IPS DF 19.7 (cell line): ENCODE data around the gene DAB2IP.

Experiments used
- DNase-seq: peaks from one replicate; pipeline ENCODE4 v3.0.0-alpha.2; 2013; ENCODE audit warnings: low read depth, low spot score

The DAB2IP gene

GRCh38 chr9:121701736-121702261 lies 50.4 kb downstream of the DAB2IP start:
- no peak for DNase-seq

GRCh38 chr9:121703014-121703734 lies 51.7 kb downstream of the DAB2IP start:
- no peak for DNase-seq

DNA sequence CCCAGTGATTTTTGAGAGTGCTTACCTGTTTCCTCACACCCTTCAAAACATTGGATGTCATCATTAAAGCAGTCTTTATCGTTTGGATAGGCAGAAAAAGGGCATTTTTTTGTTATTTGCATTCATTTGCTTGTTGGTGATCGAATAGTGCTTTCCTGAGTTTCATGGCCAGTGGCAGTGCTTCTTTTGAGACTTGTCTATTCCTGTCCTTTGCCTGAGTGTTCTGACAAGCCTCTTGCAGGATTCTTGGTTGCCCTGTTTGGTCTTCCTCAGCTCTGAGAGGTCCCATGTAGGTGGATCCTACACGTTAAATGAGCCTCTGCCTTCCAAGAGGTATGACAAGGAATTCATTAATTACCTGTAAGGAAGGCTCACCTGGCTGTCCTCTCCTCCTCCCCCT lies 52.8 kb downstream of the DAB2IP start:
- DNase-seq: no peak

GRCh38 chr9:121706149-121706750 lies 54.8 kb downstream of the DAB2IP start:
- no peak for DNase-seq

DNA sequence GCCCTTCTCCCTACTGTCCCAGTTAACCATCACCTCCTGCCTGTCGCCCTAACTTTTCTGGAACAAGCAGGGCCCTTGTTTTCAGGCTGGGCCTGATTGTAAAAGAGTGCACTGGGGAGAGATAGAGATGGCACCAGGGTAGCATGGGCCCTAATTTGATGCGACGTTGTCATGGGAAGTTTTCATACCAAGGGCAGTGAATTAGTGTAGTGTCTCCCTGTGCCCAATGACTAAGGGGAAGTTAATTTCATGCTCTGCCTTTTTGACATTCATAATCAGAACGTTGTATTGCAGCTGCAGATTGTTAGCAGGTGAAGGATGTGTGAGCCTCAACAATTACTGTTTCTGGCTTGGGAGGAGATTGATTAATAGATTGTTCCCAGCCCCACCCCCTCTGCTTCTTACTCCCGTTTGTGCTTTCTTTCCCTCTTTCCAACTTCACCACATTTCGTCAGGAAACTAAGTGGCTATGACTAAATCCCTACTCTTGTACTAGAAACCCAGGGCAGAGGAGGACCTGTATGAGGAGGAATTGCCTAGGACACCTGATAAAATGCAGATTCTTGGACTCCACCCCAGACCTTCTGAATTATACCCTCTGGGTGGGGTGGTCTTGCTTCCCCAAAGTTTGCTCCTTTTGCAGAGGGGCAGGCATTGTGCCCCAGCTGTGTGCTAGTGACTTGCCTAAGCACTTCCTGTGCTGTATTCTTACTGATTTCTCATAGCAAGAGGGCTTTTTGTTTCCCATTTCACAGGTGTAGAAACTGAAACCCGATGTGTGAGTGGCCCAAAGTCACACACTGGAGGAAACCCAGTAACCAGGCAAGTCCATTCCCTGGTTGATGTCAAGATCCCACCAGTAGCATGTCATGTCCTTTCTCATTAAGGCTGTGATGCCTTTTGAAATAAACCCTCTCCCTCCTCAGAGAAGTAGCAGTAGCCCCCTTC lies 56.3 kb downstream of the DAB2IP start:
- DNase-seq: no peak

- DNase-seq: no peak
These were observed 57.5 kb downstream of the DAB2IP start for GRCh38 chr9:121708768-121709488.

- no peak for DNase-seq
These were observed 58.4 kb downstream of the DAB2IP start for GRCh38 chr9:121709798-121710197.

- no peak for DNase-seq
These were observed 59.8 kb downstream of the DAB2IP start for GRCh38 chr9:121711281-121711680.

DNA sequence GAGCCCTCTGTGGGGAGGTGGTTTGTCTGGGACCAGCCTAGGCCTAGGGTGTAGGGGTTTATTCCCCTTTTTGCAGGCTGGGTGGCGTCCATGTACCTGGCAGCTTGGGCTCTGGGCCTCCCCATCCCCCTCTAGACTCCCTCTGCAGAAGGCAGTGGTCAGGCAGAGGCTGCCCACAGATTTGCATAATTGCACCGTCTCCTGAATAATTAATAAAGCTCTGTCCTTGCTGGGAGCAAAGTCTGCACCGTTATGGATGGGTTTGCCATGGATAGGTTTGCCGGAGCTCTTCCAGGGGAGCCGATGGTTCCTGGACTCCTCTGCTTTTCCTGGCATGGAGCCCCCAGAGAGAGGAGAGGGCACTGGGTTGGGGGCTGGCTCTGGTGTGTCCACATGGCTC lies 60.4 kb downstream of the DAB2IP start:
- no peak for DNase-seq

DNA sequence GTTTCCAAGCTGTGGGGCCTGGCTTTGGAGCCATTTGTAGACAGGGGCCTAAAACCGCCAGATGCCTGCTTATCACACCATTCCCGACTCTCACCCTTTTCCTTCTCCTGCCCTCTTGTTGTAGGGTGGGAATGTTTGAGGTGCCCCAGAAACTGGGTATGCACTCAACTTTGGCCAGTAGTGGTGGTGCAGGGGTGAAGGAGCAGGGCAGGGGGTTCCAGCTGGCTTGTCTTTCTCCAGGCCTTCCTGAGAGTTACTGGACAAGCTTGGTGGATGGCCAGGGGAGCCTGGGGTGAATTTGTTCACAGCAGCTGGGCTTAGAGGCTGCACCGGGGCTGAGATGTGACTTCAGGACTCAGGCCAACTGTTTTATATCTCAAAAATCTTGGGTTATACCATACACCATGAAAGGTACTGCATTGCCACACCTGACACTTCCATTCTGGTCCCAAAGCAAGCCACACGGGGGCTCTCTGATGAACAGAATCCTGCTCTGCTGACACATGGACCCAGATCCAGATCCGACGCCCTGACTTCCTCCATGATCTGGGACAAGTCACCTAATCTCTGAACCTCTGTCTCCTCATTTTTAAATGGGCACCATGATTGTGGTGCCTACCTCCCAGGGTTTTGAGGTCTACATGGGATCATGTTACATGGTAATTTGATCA lies 62.1 kb downstream of the DAB2IP start:
- no peak for DNase-seq

GRCh38 chr9:121714075-121714705 lies 62.8 kb downstream of the DAB2IP start:
- no peak for DNase-seq

GRCh38 chr9:121714873-121715272 lies 63.4 kb downstream of the DAB2IP start:
- no peak for DNase-seq

- DNase-seq: no peak
These were observed 65.9 kb downstream of the DAB2IP start for GRCh38 chr9:121717141-121717991.

GRCh38 chr9:121718084-121718483 lies 66.7 kb downstream of the DAB2IP start:
- DNase-seq: no peak

DNA sequence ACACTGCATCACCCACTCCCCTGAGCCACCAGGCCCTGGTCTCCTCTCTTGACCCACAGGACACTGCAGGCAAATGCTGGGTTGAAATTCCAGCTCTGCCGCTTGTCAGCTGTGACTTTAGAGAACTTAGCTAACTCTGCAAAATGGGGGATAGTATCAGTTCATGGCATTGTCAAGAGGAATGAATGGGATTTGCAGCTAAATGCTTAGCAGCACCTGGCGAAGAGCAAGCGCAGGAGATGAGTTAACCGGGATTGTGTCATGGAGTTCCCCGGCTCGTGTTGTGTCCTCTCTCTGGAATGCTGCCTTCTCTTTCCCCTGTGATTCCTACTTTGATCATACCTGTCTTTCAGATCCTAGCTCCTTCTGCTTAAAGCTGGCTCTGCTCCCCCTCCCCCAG lies 67.1 kb downstream of the DAB2IP start:
- DNase-seq: no peak

DNA sequence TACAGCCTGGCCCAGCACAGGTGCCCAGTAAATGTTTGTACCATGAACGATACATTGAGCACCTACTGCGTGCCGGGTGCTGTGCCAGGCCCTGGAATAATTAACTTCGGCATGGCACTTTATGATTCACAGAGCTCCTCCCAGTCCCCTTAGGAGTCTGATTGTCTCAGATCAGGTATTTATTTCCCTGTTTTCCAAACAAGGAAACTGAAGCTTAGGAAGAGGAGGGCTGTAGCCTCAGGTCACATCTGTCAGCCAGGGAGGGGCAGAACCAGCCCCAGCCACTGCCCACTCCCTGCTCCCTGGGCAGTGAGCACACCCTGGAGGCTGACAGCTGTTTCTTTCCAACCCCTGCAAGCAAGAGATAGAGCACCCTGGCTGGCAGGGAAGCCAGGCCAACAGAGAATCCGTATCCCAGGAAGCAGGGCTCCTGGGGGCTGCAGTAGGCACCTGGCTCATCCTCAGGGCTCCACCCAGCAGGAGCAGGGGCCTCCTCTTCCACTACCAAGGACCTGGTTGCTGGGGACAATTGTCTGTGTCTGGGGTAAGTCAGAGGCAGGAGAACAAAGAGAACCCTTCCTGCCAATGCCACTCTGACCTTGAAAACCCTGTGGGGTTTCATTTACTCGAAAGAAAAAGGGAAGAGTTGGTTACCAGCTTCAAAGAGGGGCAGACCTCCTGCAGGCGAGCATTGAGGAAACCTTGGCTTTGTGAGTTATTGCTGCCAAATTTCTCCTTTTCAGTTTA lies 69.0 kb downstream of the DAB2IP start:
- DNase-seq: no peak

GRCh38 chr9:121721058-121721350 lies 69.6 kb downstream of the DAB2IP start:
- DNase-seq: no peak

GRCh38 chr9:121721770-121722169 lies 70.3 kb downstream of the DAB2IP start:
- DNase-seq: no peak
